Measurements from ENCODE around the gene GIPC3. TPM values are rescaled to one million over a fixed set of nuclear protein-coding genes. Genes with fewer than 3 reads are reported as not detected.

The GIPC3 gene, protein sequence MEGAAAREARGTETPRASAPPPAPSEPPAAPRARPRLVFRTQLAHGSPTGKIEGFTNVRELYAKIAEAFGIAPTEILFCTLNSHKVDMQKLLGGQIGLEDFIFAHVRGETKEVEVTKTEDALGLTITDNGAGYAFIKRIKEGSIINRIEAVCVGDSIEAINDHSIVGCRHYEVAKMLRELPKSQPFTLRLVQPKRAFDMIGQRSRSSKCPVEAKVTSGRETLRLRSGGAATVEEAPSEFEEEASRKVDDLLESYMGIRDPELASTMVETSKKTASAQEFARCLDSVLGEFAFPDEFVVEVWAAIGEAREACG
- polyA plus RNA-seq (2011; rRNA removed) (0.05 and 0.20 TPM in 2 replicates), polyA plus RNA-seq (2017; fragmentation: RNase III; extraction: RNeasy Plus Mini Kit Qiagen cat#74134 plus additional on column Dnase treatment) (0.07 to 0.15 TPM (median 0.12 TPM) in 3 replicates), polyA minus RNA-seq (2011; rRNA and poly(A)+ RNA removed) (0.15 and 0.41 TPM in 2 replicates)
- 0.08 and 0.14 TPM in 2 replicates for polyA plus RNA-seq (2012; cell fraction: cytosol; rRNA removed)
- polyA plus RNA-seq (2012; cell fraction: nucleus; rRNA removed), result 0.15 and 0.16 TPM in 2 replicates

DNA sequence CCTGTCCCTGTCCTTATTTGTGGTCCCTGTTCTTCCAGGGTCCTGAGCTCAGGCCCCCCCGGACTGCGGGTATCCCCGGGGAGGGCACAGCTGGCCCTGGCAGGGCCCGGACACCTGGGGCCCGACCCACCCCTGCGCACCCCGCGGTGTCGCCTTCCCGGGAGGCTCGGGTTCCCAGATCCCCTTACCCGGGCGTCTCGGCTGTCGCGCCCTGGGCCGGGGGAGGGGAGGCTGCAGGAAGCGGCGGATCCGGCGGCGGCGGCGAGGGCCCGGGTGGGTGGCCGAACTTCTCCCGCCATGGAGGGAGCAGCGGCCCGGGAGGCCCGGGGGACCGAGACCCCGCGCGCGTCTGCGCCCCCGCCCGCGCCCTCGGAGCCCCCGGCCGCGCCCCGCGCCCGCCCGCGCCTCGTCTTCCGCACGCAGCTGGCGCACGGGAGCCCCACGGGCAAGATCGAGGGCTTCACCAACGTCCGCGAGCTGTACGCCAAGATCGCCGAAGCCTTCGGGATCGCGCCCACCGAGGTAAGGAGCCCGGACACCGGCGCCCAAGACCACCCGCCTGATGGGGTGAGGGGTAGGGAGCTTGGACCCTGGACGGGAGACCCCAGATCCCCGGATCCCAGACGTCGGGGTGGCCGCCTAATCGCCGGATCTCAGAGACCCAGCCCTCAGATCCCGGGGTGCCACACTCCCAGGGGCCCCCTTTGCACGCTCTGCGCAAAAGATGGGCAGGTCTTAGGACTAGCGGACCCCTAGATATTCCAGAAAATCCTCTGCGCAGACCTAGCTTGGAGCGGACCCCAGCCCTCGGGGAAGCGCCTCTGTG is at the start of gene GIPC3:
Gene GIPC3 (plus strand): TSS at position 178 of the 826 bp plus-strand sequence. CDS start 120 bp downstream, at position 298.
- no peak for ATAC-seq
- no peaks in the 10 kb centered on the region for H3K9me3 ChIP-seq
- H3K4me1 ChIP-seq, result peaks cover 11% of the 10 kb centered on the region; the same call in 1 of the 3 replicates
- H3K4me2 ChIP-seq, result peak within 1 kb of the TSS; percentile 85
- peak within 1 kb of the TSS in 1 of 2 experiments; percentile 81; a peak in 3 of 6 replicates for H3K27ac ChIP-seq
- TF ChIP-seq HOXA7 (CRISPR knock-in tag; IDR thresholded peaks at IDR 0.05) (no peak), NR3C1 (IDR thresholded peaks at IDR 0.05) (no peak), TFCP2L1 (CRISPR knock-in tag; IDR thresholded peaks at IDR 0.05) (no peak), POLR2AphosphoS2 (conservative IDR thresholded peaks at IDR 0.05; ENCODE audit: low read length) (no peak)
- TF ChIP-seq, protein P1, sequence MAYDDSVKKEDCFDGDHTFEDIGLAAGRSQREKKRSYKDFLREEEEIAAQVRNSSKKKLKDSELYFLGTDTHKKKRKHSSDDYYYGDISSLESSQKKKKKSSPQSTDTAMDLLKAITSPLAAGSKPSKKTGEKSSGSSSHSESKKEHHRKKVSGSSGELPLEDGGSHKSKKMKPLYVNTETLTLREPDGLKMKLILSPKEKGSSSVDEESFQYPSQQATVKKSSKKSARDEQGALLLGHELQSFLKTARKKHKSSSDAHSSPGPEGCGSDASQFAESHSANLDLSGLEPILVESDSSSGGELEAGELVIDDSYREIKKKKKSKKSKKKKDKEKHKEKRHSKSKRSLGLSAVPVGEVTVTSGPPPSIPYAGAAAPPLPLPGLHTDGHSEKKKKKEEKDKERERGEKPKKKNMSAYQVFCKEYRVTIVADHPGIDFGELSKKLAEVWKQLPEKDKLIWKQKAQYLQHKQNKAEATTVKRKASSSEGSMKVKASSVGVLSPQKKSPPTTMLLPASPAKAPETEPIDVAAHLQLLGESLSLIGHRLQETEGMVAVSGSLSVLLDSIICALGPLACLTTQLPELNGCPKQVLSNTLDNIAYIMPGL (CRISPR knock-in tag; IDR thresholded peaks at IDR 0.05; ENCODE audit: borderline replicate concordance), result no peak
- TF ChIP-seq, protein P2, sequence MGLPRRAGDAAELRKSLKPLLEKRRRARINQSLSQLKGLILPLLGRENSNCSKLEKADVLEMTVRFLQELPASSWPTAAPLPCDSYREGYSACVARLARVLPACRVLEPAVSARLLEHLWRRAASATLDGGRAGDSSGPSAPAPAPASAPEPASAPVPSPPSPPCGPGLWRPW (IDR thresholded peaks at IDR 0.05), result no peak
- DNase-seq (ENCODE audit: low read depth in 1 of 2, low spot score in 1 of 2), result no peak
- no peak for FAIRE-seq
- ChIA-PET POLR2A (no interaction called here), CTCF (interaction anchor here (0.6 to 4.0 kb wide), 14 partner anchors 10 to 267 kb away, joined by 3 to 43 read pairs (median 4); no protein-coding TSS in a partner anchor)
- peak within 1 kb of the TSS; percentile 34 for H3K4me3 ChIP-seq
- no CpG with 5 or more reads among the region's 84 CpGs for WGBS (ENCODE audit: missing lambda C conversion rate)

DNA sequence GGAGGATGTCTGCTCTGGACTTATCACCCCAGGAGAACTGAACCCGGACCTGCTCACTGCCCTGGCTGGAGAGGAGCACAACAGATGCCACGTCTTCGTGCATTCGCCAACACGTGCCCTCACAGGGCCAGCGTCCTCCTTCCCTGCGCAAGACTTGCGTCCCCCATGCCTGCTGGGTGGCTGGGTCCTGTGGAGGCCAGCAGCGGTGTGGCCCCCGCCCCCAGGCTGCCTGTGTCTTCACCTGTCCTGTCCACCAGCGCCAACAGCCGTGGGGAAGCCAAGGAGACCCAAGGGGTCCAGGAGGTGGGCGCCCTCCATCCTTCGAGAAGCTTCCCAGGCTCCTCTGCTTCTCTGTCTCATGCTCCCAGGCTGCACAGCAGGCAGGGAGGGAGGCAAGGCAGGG is 49.7 kb upstream of the GIPC3 start:
- no peak for FAIRE-seq
- Histone ChIP-seq H3K4me3 (no peak overlapping the region), H3K4me1 (no peaks in the 10 kb centered on the region), H3K27ac (no peak overlapping the region), H3K9me3 (no peaks in the 10 kb centered on the region), H3K4me2 (no peak overlapping the region)
- ATAC-seq, result peak; percentile 3 to 4; a peak in 1 of 6 replicates
- DNase-seq (ENCODE audit: low read depth in 1 of 2, low spot score in 1 of 2), result no peak
- WGBS (ENCODE audit: missing lambda C conversion rate), result 90% methylated on average over 7 of the region's 14 CpGs
- ChIA-PET CTCF (no interaction called here), POLR2A (no interaction called here)
- TF ChIP-seq, protein P3, sequence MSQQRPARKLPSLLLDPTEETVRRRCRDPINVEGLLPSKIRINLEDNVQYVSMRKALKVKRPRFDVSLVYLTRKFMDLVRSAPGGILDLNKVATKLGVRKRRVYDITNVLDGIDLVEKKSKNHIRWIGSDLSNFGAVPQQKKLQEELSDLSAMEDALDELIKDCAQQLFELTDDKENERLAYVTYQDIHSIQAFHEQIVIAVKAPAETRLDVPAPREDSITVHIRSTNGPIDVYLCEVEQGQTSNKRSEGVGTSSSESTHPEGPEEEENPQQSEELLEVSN (IDR thresholded peaks at IDR 0.05; ENCODE audit: borderline replicate concordance, low read depth), result no peak
- TF ChIP-seq CBX2 (IDR thresholded peaks at IDR 0.05; ENCODE audit: borderline replicate concordance, low read depth) (no peak), GATA3 (IDR thresholded peaks at IDR 0.05; ENCODE audit: borderline replicate concordance) (no peak)

DNA sequence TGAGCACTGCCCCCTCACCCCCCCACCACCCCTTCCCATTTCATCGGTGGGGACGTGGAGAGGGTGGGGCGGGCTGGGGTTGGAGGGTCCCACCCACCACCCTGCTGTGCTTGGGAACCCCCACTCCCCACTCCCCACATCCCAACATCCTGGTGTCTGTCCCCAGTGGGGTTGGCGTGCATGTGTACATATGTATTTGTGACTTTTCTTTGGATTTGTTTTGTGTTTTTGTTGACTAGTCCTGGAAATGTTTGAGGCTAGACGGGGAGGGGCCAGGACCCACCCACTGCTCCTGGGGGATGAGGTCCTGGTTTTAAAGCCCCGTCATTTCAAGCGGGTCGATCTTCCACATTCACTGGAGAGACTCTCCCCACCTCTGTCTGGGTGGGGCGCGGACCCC is 49.3 kb upstream of the GIPC3 start:
- Histone ChIP-seq H3K4me1 (no peaks in the 10 kb centered on the region), H3K9me3 (no peaks in the 10 kb centered on the region), H3K27ac (no peak overlapping the region), H3K4me2 (no peak overlapping the region), H3K4me3 (no peak overlapping the region)
- no peak for FAIRE-seq
- 94% methylated on average over 7 of the region's 10 CpGs for WGBS (ENCODE audit: missing lambda C conversion rate)
- TF ChIP-seq HDAC2 (IDR thresholded peaks at IDR 0.05) (no peak), RNF2 (IDR thresholded peaks at IDR 0.05; ENCODE audit: borderline replicate concordance, low read depth) (no peak), CBX2 (IDR thresholded peaks at IDR 0.05; ENCODE audit: borderline replicate concordance, low read depth) (no peak), POLR2AphosphoS2 (conservative IDR thresholded peaks at IDR 0.05; ENCODE audit: low read length) (no peak), ZFP36 (IDR thresholded peaks at IDR 0.05; ENCODE audit: borderline replicate concordance, partially characterized antibody) (no peak), ZNF302 (CRISPR knock-in tag; IDR thresholded peaks at IDR 0.05) (no peak), FOXS1 (CRISPR knock-in tag; IDR thresholded peaks at IDR 0.05) (no peak), MAFK (IDR thresholded peaks at IDR 0.05; ENCODE audit: partially characterized antibody) (no peak), HEYL (CRISPR knock-in tag; IDR thresholded peaks at IDR 0.05) (no peak)
- TF ChIP-seq, protein P2 (IDR thresholded peaks at IDR 0.05), result no peak
- TF ChIP-seq, protein P4, sequence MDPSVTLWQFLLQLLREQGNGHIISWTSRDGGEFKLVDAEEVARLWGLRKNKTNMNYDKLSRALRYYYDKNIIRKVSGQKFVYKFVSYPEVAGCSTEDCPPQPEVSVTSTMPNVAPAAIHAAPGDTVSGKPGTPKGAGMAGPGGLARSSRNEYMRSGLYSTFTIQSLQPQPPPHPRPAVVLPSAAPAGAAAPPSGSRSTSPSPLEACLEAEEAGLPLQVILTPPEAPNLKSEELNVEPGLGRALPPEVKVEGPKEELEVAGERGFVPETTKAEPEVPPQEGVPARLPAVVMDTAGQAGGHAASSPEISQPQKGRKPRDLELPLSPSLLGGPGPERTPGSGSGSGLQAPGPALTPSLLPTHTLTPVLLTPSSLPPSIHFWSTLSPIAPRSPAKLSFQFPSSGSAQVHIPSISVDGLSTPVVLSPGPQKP (IDR thresholded peaks at IDR 0.05; ENCODE audit: low read depth, low read length), result no peak
- TF ChIP-seq, protein P5, sequence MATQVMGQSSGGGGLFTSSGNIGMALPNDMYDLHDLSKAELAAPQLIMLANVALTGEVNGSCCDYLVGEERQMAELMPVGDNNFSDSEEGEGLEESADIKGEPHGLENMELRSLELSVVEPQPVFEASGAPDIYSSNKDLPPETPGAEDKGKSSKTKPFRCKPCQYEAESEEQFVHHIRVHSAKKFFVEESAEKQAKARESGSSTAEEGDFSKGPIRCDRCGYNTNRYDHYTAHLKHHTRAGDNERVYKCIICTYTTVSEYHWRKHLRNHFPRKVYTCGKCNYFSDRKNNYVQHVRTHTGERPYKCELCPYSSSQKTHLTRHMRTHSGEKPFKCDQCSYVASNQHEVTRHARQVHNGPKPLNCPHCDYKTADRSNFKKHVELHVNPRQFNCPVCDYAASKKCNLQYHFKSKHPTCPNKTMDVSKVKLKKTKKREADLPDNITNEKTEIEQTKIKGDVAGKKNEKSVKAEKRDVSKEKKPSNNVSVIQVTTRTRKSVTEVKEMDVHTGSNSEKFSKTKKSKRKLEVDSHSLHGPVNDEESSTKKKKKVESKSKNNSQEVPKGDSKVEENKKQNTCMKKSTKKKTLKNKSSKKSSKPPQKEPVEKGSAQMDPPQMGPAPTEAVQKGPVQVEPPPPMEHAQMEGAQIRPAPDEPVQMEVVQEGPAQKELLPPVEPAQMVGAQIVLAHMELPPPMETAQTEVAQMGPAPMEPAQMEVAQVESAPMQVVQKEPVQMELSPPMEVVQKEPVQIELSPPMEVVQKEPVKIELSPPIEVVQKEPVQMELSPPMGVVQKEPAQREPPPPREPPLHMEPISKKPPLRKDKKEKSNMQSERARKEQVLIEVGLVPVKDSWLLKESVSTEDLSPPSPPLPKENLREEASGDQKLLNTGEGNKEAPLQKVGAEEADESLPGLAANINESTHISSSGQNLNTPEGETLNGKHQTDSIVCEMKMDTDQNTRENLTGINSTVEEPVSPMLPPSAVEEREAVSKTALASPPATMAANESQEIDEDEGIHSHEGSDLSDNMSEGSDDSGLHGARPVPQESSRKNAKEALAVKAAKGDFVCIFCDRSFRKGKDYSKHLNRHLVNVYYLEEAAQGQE (IDR thresholded peaks at IDR 0.05), result no peak
- TF ChIP-seq, protein P6, sequence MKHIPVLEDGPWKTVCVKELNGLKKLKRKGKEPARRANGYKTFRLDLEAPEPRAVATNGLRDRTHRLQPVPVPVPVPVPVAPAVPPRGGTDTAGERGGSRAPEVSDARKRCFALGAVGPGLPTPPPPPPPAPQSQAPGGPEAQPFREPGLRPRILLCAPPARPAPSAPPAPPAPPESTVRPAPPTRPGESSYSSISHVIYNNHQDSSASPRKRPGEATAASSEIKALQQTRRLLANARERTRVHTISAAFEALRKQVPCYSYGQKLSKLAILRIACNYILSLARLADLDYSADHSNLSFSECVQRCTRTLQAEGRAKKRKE (CRISPR knock-in tag; IDR thresholded peaks at IDR 0.05; ENCODE audit: low read depth), result no peak
- no peak for DNase-seq (ENCODE audit: low read depth in 1 of 2, low spot score in 1 of 2)
- no peak for ATAC-seq
- CTCF ChIA-PET, result interaction anchor here (1.6 kb wide), 1 partner anchor 18 kb away, joined by 4 read pairs; no protein-coding TSS in a partner anchor
- POLR2A ChIA-PET, result no interaction called here
